ENCODE data around the gene HTR7.

- no peak for TF ChIP-seq CTCF (IDR thresholded peaks at IDR 0.05; ENCODE audit: poor library complexity)
- TF ChIP-seq EZH2 (IDR thresholded peaks at IDR 0.05; ENCODE audit: borderline replicate concordance), result no peak
These were observed 39.1 kb downstream of the HTR7 start for GRCh38 chr10:90818736-90819135.

All from hepatocyte (in vitro differentiated cells).